HL-60 (cell line): ENCODE data around the gene MYH10.

Experiments
- CTCF ChIP-seq: IDR thresholded peaks from one replicate; pipeline ENCODE4 v1.5.1; 2011; ENCODE audit warnings: low read length, control low read depth, inconsistent platforms; ENCODE audit not compliant: insufficient read depth
- POLR2AphosphoS5 ChIP-seq: IDR thresholded peaks from 2 replicates; pipeline ENCODE4 v1.6.1; 2012; ENCODE audit warnings: low read depth

GRCh38 chr17:8470447-8471047, 160.0 kb downstream of the MYH10 start:
- TF ChIP-seq CTCF (no peak), POLR2AphosphoS5 (no peak)
